Activated T-helper 9 cell treated with anti-CD3 and anti-CD28 coated beads, Interleukin-2, amount 50 U/mL, for 16 hours (primary cell): Measurements from ENCODE around the gene GSTO1.

Experiments used
- DNase-seq: peaks from one replicate; pipeline ENCODE4 v3.0.0-alpha.2; 2020; ENCODE audit warnings: low read depth

Gene GSTO1

DNA sequence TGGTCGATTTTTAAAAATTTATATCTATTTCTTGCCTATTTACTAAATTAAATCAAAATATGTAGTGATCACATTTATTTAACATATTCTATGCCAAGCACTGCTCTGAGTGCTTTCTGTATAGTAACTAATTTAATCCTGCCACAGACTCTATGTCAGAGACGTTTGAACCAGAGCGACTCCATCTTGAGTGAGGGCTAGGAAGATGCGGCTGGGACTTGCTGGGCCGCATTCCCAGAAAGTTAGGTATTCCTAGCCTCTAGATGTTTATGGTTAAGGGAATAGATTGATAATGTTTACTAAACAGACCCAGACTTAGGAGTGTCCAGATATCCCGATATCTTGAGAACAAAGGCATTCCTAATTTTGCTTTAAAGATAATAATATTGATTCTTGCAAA, 3.2 kb upstream of the GSTO1 start:
- DNase-seq: no peak

DNA sequence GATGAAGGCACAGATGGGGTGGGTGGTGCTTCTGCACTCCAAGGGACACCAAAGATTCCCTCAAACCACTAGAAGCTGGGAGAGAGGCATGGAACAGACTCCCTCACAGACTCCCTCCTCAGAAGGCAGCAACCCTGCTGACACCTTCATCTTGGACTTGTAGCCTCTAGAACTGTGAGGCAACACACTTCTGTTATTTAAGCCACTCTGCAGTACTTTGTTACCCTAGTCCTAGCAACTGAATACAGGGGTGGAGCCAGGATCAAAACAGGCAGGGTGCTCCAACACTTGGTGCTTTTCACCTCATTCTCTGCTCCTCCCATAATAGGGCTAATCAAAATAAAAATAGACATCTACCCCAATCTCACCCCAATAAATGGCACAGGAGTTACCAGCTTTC, 2.3 kb upstream of the GSTO1 start:
- no peak for DNase-seq

DNA sequence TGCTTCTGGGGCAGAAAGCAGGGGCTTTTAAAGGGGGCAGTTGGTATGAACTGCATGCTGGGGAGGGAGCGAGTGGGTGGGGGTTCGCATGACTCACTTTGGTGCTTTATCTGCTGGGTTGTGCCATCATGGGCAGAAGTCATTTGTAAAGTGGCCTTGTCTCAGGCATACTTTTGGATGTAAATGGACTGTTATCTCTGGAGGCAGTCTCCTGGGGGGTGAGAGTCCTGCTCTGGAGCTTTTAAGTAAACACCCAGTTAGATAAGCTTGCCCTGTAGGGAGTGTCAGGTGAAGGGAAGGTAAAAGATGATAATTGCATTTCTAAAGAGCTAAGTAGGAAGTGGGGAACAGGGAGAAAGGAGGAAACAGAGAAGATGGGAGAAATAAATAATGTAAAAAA, 1.6 kb upstream of the GSTO1 start:
- no peak for DNase-seq

DNA sequence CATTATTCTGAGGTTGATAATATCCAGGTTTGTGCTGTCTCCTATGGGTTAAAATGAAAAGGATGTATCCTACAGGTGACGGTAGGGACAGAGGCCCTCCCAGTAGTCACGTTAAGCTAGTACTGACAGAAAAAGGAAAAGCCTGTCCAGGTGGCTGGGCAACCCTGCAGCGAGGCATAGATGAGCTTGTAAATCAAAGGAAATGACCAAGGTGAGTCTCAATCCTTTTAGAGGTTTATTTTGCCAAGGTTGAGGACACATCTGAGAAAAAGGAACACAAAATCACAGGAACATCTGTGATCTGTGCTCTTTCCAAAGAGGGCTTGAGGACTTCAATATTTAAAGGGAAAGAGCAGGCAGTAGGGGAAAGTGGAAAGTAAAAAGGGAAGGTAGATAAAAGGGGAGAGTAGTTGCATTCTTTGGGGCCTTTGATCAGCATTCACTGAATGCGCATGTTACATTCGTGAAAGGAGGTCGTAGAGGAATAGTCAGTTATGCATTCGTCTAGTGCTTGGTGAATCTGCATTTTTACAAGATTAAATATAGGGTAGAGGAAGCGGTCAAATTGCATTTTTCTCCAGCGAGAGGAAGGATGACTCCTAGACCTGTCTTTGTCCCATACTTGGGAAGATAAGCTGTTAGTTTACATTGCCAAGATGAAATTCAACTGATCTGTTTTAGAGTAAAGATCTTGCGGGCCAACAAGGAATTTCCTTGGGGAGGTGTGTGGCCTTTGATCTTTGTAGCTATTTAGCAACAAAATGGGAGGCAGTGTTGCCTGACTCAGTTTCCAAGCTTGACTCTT, 884 bp upstream of the GSTO1 start:
- DNase-seq: no peak

DNA sequence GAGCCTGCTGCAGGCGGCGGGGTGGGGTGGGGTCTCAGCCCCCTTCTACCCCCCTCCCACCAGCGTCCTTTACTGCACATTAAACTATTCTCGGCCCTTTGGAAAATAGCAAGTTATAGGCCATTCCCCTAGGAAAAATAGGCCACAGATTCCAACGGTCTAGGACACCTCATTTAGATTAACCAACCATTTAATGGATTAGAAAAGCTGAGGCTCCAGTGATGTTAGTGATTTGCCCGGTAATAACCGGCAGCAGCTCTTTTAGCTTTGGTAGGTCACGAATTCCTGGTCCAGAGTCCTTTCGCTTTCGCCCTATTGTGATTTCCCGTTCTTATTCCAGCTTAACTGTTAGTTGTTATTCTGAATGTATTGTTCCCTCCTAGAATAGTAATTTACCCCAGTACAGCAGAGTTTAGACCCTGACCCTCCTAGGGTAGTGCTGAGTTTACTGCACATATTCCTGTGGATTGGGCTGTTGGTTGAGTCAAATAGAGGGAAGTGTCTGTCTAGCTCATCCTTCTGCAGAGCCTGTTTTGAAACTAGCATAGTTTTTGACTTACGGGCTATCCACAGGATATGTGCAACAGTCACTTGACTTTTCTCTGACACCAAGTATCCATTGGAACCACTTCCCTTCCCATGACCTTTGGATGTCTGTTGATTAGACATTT, 754 bp downstream of the GSTO1 start:
- DNase-seq: no peak

GRCh38 chr10:104256335-104256961, 1.8 kb downstream of the GSTO1 start:
- DNase-seq: no peak

DNA sequence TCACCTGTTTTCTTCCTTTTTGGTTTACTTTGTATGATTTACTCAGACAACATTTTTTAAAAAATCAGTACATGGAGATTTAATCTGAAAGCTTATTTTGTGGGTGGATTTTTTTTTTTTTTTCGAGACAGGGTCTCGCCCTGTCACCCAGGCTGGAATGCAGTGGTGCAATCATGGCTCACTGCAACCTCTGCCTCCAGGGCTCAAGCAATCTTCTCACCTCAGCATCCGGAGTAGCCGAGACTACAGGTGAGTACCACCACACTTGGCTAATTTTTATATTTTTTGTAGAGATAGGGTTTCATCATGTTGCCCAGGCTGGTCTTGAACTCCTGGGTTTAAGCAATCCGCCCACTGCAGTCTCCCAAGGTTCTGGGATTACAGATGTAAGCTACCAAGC, 2.5 kb downstream of the GSTO1 start:
- DNase-seq: no peak

DNA sequence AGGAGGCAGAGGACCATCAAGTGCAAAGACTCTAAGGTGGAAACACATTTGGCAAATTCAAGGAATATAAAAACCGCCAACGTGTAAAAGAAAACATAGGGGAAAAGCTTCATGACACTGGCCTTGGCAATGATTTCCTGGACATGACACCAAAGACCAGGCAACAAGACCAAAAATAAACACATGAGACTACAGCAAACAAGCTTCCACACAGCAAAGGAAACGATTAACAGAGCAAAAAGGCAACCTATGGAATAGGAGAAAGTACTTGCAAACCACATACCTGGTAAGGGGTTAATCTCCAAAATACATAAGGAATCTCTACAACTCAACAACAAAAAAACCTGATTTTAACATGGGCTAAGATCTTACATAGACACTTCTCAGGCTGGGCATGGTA, 3.5 kb downstream of the GSTO1 start:
- DNase-seq: no peak

GRCh38 chr10:104259456-104259855, 4.8 kb downstream of the GSTO1 start:
- DNase-seq: no peak

DNA sequence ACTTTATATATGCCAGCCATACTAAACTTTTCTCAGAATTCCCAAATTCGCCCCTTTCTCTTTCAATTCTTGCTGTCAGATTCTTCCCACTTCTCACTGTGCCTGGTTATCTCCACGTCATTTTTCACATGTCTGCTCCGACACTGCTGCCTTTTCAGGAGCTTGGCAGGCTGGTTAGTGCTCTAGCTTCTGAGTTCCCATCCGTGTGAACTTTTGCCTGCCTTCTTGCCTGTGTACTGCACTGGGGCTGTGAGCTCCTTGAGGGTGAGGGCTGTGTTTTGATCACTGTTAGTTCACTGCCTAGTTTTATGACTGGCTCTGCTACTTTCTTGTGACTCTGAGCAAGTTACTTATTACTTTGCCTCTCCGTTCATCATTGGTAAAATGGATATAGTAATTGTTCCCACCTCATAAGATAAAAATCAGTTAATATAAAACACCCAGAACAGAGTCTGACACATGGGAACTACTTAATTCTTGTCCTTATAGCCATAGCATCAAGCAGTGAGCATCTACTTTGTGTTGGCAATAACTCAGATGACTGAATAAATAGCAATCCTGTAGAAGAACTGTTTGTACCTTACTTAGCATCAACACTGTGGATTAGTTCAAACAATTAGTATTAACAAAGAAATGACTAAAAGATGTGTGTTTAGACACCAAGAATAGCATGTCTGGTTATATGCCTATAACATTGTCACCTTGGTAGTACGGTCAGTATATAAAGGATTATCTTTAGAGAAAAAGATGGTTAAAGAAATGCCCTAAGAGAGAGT, 5.5 kb downstream of the GSTO1 start:
- DNase-seq: no peak

DNA sequence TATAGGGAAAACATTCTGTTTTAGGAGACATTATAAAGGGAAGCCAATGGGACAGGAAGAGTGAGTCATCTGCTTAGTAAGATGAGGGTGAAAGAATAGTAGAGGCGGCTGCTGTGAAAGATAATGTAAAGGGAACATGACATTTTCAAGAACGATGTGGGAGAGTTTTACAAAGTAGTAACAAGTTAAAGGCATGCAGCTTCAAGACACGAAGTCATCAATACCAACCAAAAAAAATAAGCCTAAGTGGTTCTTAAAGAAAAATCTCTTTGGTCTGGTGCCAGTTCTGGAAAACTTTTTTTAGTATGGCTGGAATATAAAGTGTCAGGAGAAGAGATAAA, 6.1 kb downstream of the GSTO1 start:
- no peak for DNase-seq

GRCh38 chr10:104262055-104262454, 7.4 kb downstream of the GSTO1 start:
- DNase-seq: no peak

DNA sequence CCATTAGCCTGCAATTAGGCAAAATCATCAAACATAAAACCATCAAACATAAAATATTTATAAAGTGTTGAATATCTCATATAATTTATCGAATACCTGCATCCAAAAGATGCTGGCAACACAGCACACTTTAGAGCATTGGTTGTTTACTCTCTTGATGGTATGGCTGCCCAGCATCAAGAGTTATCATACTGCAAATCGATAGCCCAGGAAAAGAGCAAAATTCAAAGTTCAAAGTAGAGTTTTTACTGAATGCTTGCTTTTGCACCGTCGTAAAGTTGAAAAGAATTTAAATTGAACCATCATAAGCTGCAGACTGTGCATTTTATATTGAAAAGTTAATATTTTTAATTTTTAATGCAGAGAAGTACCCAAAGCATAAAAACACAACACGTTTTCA, 10.1 kb downstream of the GSTO1 start:
- DNase-seq: no peak

GRCh38 chr10:104267721-104268404, 13.2 kb downstream of the GSTO1 start:
- peak; percentile 21 for DNase-seq

DNA sequence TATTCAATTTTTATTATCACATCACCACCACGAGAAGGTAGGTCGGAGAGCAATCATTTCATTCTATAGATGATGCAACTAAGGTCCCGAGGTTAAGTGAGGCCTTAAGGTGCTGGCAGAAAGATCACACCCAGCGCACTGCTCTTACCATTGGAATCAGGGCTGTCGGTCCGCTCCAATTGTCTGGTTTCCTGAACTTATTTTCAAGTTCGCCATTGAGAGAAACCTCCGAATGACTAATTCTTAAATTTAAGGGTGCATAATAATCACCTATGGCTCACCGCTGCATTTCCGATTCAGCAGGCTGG, 13.7 kb downstream of the GSTO1 start:
- DNase-seq: no peak

DNA sequence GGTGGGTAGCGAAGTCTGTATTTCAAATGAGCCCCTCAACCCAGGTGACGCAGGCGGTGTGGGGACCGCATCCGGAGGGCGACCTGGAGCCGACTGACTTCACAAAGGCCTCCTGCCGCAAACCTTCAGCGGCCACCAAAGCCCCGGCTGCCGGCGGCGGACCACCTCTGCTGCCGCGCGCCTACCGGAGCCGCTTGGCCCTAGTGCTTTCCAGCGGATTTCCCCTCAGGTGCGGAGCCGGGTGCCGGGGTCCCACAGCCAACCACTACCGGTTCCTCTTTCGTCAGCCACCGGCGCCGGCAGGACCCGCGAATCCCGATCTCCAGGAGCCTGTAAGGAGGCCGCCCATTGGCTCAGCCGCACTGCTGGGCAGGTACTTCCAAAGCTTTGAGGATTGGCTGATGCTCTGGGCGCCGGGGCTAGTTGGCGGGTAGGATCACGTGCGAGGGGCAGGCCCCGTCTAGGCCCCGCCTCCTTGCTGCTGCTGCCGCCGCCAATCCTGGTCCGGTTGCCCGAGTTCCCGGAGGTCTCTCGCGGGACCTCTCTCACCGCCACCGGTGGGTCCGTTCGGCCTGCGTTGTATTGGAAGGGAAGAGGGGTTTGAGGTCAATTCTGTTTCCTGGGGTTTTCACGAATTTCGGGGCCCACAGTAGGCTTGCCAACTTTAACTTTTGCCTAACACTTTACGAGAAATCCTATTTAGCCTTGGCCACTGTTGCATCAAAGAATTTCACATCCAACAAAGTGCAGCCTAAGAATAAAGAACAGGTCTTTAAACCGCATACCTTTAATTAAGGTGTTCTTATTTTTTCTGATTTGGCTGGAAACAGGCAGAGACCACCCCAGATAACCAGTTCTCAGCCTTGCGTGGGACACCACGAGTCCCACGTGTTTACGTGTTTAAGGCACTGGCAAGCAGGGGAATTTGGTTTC, 14.3 kb downstream of the GSTO1 start, which contains the start of gene GSTO2:
Gene GSTO2, plus strand, starts transcription at position 472 of the 933 bp plus-strand sequence. CDS start 5,732 bp downstream, outside the sequence.
- DNase-seq: peak; percentile 97

- no peak for DNase-seq
Observed at GRCh38 chr10:104273286-104273685, 18.6 kb downstream of the GSTO1 start.

DNA sequence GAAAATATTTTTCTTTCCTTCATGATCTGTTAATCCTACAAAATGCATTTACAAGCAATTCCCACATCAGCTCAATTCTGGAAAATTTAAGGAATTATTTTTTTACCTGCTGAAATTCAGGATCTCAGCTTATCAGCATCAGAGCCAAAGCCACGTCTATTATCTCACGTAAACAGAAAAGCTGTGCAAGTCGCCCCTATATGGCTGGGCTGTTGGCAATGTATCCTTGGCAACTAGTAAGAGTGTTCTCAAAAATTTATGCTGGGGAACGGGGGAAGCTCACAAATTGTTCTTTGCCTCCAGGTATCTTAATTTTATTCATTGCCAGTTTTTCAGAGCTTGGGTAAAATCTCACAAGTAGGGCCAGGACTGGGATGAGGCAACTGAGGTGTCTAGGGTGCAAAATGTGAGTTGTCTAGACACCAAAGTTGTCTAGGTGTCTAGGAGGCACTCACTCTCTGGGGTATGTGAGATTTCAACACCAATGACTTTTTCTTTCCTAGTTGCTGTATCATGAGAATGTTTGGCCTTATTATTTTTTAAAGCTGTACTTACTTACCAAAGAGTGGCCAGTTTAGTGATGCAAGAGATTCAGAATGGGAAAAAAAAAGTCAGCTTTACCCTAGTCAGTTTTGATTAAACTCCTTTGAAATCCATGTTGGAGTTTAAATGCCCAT, 19.3 kb downstream of the GSTO1 start:
- DNase-seq: no peak

DNA sequence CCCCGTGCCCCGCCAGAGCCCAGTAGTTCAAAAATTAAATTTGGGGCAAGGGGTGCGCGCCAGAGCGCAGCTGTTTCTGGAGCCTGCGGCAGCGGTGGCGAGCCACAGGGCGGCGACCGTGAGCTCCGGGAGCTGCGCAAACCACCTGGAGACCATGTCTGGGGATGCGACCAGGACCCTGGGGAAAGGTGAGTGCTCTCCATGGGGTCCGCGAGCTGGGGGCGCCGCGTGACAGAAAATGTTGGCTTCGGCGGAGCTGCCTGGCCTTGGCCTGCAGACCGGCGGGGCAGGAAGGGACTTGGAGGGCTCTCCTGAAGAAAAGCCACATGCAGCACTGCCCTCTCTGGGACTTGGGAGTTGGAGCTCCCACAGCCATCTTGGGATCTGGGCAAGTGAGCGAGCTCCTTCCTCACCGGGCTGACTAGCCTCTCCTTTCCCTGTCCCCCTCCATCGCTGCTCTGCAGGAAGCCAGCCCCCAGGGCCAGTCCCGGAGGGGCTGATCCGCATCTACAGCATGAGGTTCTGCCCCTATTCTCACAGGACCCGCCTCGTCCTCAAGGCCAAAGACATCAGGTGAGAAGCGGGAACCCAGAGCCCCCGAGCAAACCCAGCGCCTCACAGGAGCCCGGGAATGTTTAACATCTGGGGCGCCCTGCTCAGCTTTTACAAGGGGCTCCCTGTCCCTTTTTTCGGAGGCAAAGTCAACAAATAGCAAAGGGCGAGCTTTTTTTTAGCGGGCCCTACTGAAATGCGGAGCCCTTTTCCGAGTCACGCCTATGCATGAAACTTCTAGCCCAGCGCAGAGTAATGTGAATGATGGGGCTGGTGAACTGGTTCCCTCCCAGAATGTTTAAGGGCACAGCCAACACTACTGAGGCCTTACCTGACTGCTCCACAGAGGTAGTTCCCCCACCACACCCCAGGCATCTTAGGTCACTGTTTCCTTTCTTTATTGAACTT, 20.4 kb downstream of the GSTO1 start:
- DNase-seq: peak; percentile 28
